ENCODE data around the gene PRPF6. TPM values are rescaled to one million over a fixed set of nuclear protein-coding genes. Genes with fewer than 3 reads are reported as not detected.

Gene PRPF6
- total RNA-seq, 1 experiment from 2014 or later = 181 TPM

DNA sequence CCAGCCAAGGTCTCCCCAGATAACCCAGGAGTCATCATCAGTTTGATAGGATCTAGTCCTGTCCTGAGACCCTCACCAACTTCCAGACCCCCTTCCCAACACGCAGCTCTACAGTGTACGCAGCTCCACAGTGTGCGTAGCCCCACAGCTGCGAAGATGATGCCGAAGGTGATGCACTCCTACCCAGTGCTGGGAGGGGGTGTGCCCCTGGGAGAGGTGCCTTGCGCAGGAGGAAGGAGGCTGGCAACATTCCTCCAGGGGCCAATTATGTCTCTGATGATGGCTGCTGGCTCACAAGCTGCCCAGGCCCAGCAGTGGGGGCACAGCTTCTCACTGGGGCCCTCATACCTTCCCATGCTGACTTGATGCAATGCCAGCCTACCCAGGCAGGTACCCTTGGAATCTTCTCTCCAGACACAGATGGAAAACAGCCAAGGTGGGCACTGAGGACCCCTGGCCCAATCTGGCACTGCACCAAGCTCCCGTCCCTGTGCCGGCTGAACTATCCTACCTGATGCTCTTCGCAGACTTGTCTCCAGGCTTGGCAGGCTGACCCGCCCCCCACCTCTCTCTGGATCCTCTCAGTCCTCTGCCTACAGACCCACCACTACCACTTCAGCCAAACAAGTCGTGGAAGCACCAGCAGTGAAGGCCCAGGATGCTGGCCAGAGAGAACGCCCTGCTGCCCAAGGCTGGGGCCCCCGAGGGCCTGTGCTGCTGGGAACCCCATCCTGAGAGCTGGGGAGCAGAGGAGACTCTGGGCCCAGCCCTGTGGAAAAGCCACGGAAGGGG lies 12.6 kb upstream of the PRPF6 start:
- POLR2A ChIA-PET = interaction anchor here (1.4 kb wide), 1 partner anchor 103 kb away, joined by 3 read pairs; the partner anchor contains the start of gene TPD52L2
- peak in 1 of 2 experiments; percentile 58 for DNase-seq
- H3K27me3 ChIP-seq (replicated peaks; ENCODE audit: control insufficient read depth, insufficient read depth, low read length) = no peaks in the 10 kb centered on the region
- Mint-ChIP-seq H3K4me3 (ENCODE audit: unreplicated experiment) (peak overlapping the region; percentile 69), H3K4me1 (ENCODE audit: low read depth, unreplicated experiment) (peaks cover 9% of the 10 kb centered on the region), H3K36me3 (ENCODE audit: insufficient read depth, unreplicated experiment) (peaks cover 43% of the 10 kb centered on the region), H3K27ac (ENCODE audit: unreplicated experiment) (peak overlapping the region; percentile 33), H3K27me3 (ENCODE audit: insufficient read depth, unreplicated experiment) (peaks cover 3% of the 10 kb centered on the region), H3K9me3 (ENCODE audit: unreplicated experiment) (peaks cover 10% of the 10 kb centered on the region)
- BruUV-seq (replicated peaks) = TSS peak; percentile 33
- H3K4me1 ChIP-seq = peaks cover 17% of the 10 kb centered on the region
- CTCF ChIA-PET = interaction anchor here (0.9 kb wide), 1 partner anchor 70 kb away, joined by 3 read pairs; no protein-coding TSS in a partner anchor
- H3K36me3 ChIP-seq (ENCODE audit: control insufficient read depth, insufficient read depth, low read length) = peaks cover 20% of the 10 kb centered on the region
- TF ChIP-seq, protein P1, sequence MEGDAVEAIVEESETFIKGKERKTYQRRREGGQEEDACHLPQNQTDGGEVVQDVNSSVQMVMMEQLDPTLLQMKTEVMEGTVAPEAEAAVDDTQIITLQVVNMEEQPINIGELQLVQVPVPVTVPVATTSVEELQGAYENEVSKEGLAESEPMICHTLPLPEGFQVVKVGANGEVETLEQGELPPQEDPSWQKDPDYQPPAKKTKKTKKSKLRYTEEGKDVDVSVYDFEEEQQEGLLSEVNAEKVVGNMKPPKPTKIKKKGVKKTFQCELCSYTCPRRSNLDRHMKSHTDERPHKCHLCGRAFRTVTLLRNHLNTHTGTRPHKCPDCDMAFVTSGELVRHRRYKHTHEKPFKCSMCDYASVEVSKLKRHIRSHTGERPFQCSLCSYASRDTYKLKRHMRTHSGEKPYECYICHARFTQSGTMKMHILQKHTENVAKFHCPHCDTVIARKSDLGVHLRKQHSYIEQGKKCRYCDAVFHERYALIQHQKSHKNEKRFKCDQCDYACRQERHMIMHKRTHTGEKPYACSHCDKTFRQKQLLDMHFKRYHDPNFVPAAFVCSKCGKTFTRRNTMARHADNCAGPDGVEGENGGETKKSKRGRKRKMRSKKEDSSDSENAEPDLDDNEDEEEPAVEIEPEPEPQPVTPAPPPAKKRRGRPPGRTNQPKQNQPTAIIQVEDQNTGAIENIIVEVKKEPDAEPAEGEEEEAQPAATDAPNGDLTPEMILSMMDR (IDR thresholded peaks at IDR 0.05; ENCODE audit: insufficient read depth in 1 of 2, low read depth in 1 of 2, low read length in 1 of 2, severe bottlenecking in 1 of 2, unreplicated experiment in 1 of 2) = no peak
- peaks cover 23% of the 10 kb centered on the region for H3K9me3 ChIP-seq
- intact Hi-C loops (cut with micrococcal nuclease; ENCODE audit: unreplicated experiment) = no loop called here
- peak overlapping the region; percentile 78 for H3K4me3 ChIP-seq (ENCODE audit: low read depth, low read length)

DNA sequence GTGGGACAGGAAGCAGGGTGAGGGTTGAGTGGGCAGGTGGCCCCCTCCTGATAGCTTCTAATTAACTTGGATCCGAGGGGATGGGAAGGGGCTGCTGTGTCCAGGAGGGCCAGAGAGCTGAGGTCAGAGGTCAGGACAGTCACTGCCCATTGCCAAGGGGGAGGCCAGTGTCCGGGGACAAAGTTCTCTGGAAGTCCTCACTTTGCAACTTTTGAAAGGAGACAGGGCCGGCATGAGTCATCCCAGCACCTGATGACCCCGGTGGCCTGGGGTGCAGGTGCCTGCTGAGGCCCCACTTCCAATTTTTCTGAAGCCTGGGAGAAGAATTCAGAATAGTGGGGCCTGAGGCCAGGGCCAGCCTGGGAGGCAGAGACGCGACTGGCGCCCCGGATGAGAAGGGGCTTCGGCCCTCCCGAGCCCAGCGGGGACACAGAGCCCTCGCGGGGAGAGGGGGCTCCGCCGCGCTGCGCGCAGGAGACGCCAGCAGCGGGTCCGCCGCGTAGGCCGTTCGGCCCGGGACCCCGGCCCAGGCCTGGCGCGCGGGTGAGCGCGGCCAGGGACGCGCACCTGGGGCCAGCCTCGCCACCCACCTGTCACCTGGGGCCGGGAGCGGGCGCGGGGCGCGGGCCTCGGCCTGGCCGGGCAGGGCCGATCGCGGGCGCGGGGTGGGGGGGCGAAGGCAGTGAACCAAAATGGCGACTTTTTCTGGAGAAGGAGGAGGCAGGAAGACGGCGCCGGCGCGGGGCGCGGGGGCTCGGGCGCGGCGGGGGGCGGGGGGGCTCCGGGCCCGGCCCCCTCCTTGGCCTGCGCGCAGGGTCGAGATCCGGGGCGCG lies 11.8 kb upstream of the PRPF6 start:
- ChIA-PET CTCF (interaction anchor here (0.9 kb wide), 1 partner anchor 69 kb away, joined by 3 read pairs; no protein-coding TSS in a partner anchor), POLR2A (interaction anchor here (0.5 to 1.4 kb wide), 2 partner anchors 104 to 287 kb away, joined by 3 read pairs; partner anchors contain the start of genes PCMTD2 and TPD52L2)
- no TSS peak for BruUV-seq (replicated peaks)
- H3K4me3 ChIP-seq (ENCODE audit: low read depth, low read length) = peak overlapping the region; percentile 78
- H3K27ac Mint-ChIP-seq (ENCODE audit: unreplicated experiment) = peak overlapping the region; percentile 33
- DNase-seq = peak; percentile 69 to 74
- H3K27me3 Mint-ChIP-seq (ENCODE audit: insufficient read depth, unreplicated experiment) = peaks cover 3% of the 10 kb centered on the region
- no peaks in the 10 kb centered on the region for H3K27me3 ChIP-seq (replicated peaks; ENCODE audit: control insufficient read depth, insufficient read depth, low read length)
- H3K9me3 Mint-ChIP-seq (ENCODE audit: unreplicated experiment) = peaks cover 10% of the 10 kb centered on the region
- intact Hi-C loops (cut with micrococcal nuclease; ENCODE audit: unreplicated experiment) = loop anchor here (1.0 kb wide), 1 partner anchor 12 kb away; no protein-coding TSS in a partner anchor
- TF ChIP-seq, protein P1 (IDR thresholded peaks at IDR 0.05; ENCODE audit: insufficient read depth in 1 of 2, low read depth in 1 of 2, low read length in 1 of 2, severe bottlenecking in 1 of 2, unreplicated experiment in 1 of 2) = no peak
- peaks cover 14% of the 10 kb centered on the region for H3K4me1 Mint-ChIP-seq (ENCODE audit: low read depth, unreplicated experiment)
- H3K36me3 Mint-ChIP-seq (ENCODE audit: insufficient read depth, unreplicated experiment) = peaks cover 40% of the 10 kb centered on the region
- H3K9me3 ChIP-seq = peaks cover 20% of the 10 kb centered on the region
- H3K4me1 ChIP-seq = peaks cover 21% of the 10 kb centered on the region
- H3K36me3 ChIP-seq (ENCODE audit: control insufficient read depth, insufficient read depth, low read length) = peaks cover 15% of the 10 kb centered on the region
- peak overlapping the region; percentile 69 for H3K4me3 Mint-ChIP-seq (ENCODE audit: unreplicated experiment)

Measured in Caco-2 (cell line).